ENCODE results near the gene KANK2.

The KANK2 gene

DNA sequence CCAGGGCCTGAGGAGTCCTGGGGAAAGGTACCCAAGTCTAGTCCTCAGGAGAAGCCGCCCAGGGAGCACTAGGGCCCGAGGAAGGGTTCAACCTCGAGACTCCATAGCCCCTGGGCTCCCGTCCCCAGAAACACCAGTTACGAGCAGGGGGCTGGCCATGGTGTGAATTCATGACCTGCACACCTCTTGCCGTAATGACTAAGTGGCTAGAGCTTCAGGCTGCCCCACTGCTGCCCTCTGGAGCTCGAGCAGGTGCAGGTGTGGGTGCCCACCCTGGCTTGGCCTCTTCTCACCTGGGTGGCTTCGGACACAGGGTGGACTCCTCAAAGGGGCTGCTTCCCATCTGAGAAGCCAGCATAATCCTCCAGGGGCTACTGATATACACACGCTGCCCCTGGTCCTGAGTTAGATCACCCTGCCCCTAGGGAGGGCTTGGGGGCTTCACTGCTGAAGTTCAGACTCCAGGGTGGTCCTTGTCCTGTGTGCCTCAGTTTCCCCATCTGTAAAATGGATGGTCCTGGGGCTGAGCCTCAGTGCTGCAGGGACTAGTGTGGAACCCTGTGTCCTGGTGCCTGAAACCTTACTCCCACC, 55.3 kb downstream of the KANK2 start:
- TF ChIP-seq NFIC (IDR thresholded peaks at IDR 0.05) (no peak), CEBPB (IDR thresholded peaks at IDR 0.05) (no peak), FOXM1 (IDR thresholded peaks at IDR 0.05; ENCODE audit: borderline replicate concordance, low read depth) (no peak), TAF1 (IDR thresholded peaks at IDR 0.05; ENCODE audit: low read depth) (no peak), EGR1 (IDR thresholded peaks at IDR 0.05) (no peak), YY1 (IDR thresholded peaks at IDR 0.05; ENCODE audit: low read depth) (no peak), RAD21 (IDR thresholded peaks at IDR 0.05; ENCODE audit: low read depth) (no peak), CREB1 (IDR thresholded peaks at IDR 0.05; ENCODE audit: low read depth) (no peak), ZBTB7A (IDR thresholded peaks at IDR 0.05; ENCODE audit: low read depth) (no peak), EP300 (IDR thresholded peaks at IDR 0.05; ENCODE audit: borderline replicate concordance) (no peak), TEAD4 (IDR thresholded peaks at IDR 0.05) (no peak), TCF12 (IDR thresholded peaks at IDR 0.05; ENCODE audit: low read depth) (no peak), REST (IDR thresholded peaks at IDR 0.05; ENCODE audit: low read depth) (no peak)
- TF ChIP-seq, protein P1, sequence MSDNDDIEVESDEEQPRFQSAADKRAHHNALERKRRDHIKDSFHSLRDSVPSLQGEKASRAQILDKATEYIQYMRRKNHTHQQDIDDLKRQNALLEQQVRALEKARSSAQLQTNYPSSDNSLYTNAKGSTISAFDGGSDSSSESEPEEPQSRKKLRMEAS (IDR thresholded peaks at IDR 0.05) = no peak
- TF ChIP-seq, protein P2, sequence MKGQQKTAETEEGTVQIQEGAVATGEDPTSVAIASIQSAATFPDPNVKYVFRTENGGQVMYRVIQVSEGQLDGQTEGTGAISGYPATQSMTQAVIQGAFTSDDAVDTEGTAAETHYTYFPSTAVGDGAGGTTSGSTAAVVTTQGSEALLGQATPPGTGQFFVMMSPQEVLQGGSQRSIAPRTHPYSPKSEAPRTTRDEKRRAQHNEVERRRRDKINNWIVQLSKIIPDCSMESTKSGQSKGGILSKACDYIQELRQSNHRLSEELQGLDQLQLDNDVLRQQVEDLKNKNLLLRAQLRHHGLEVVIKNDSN (IDR thresholded peaks at IDR 0.05) = no peak

DNA sequence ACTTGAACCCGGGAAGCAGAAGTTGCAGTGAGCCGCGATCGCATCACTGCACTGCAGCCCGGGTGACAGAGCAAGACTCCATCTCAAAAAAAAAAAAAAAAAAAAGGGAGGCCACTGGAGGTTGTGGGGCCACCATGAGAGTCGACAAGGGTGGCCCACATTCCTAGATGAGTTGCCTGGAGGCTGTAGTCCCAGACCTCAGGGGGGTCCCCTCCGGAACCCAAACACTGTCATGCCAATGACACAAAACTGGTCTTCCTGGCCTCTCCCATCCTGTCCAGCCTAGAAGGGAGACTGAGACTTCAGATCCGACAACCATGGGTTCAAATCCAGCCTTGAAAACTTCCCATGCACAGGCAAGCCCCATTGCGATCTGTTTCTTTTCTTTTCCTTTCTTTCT, 56.4 kb downstream of the KANK2 start:
- TF ChIP-seq TAF1 (IDR thresholded peaks at IDR 0.05; ENCODE audit: low read depth) = no peak
- no peak for TF ChIP-seq CEBPB (IDR thresholded peaks at IDR 0.05)
- TF ChIP-seq TCF12 (IDR thresholded peaks at IDR 0.05; ENCODE audit: low read depth) = no peak
- TF ChIP-seq YY1 (IDR thresholded peaks at IDR 0.05; ENCODE audit: low read depth) = no peak
- TF ChIP-seq TEAD4 (IDR thresholded peaks at IDR 0.05) = no peak
- TF ChIP-seq, protein P1 (IDR thresholded peaks at IDR 0.05) = no peak
- no peak for TF ChIP-seq CREB1 (IDR thresholded peaks at IDR 0.05; ENCODE audit: low read depth)
- TF ChIP-seq EGR1 (IDR thresholded peaks at IDR 0.05) = no peak
- TF ChIP-seq ZBTB7A (IDR thresholded peaks at IDR 0.05; ENCODE audit: low read depth) = no peak
- TF ChIP-seq FOXM1 (IDR thresholded peaks at IDR 0.05; ENCODE audit: borderline replicate concordance, low read depth) = no peak
- TF ChIP-seq RAD21 (IDR thresholded peaks at IDR 0.05; ENCODE audit: low read depth) = no peak
- TF ChIP-seq REST (IDR thresholded peaks at IDR 0.05; ENCODE audit: low read depth) = no peak
- TF ChIP-seq EP300 (IDR thresholded peaks at IDR 0.05; ENCODE audit: borderline replicate concordance) = no peak
- TF ChIP-seq, protein P2 (IDR thresholded peaks at IDR 0.05) = no peak
- TF ChIP-seq NFIC (IDR thresholded peaks at IDR 0.05) = no peak

DNA sequence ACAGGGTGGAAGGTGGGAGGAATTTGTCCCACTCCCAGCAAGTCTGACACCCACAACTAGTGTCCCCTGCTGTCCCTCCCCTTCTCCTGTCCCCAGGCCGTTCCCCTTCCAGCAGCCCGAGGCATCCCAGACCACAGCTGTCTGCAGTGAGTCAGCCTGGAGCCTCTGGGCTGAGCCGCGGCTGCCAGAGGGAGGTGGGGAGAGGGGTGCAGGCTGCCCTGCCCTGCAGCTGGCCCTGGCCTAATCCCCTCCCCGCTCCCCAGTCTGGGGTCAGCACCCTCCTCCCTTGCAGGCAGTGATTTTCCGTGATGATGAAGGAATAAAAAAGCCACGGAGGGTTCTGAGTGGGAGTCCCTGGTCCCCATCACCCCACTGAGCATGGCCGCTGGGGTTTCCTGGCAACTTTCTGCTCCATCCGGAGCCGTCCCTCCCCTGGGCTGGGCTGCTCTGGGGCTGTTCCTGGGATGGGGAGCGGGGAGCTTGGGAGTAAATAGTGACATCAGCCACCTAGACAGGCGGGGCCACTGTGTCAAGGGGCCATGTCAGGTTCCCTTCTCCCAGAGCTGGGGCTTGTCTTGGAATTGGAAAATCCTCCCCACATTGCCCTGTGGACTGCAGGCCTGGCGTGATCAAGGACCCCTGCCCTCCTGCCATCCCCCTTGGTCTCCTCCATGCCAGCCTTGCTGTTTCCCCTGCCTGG, 58.6 kb downstream of the KANK2 start:
- TF ChIP-seq TCF12 (IDR thresholded peaks at IDR 0.05; ENCODE audit: low read depth) = peak; percentile 66
- peak; percentile 24; the same call in 1 of the 2 replicates for TF ChIP-seq TEAD4 (IDR thresholded peaks at IDR 0.05)
- TF ChIP-seq FOXM1 (IDR thresholded peaks at IDR 0.05; ENCODE audit: borderline replicate concordance, low read depth) = 0 out of 2 replicates have a peak, but pooled peaks have one; percentile 4
- TF ChIP-seq RAD21 (IDR thresholded peaks at IDR 0.05; ENCODE audit: low read depth) = no peak; the same call in 1 of the 2 replicates
- TF ChIP-seq, protein P2 (IDR thresholded peaks at IDR 0.05) = no peak
- no peak for TF ChIP-seq REST (IDR thresholded peaks at IDR 0.05; ENCODE audit: low read depth)
- TF ChIP-seq EP300 (IDR thresholded peaks at IDR 0.05; ENCODE audit: borderline replicate concordance) = peak; percentile 5; the same call in 1 of the 2 replicates
- peak; percentile 25; the same call in 1 of the 2 replicates for TF ChIP-seq NFIC (IDR thresholded peaks at IDR 0.05)
- no peak for TF ChIP-seq CEBPB (IDR thresholded peaks at IDR 0.05)
- no peak for TF ChIP-seq CREB1 (IDR thresholded peaks at IDR 0.05; ENCODE audit: low read depth)
- TF ChIP-seq ZBTB7A (IDR thresholded peaks at IDR 0.05; ENCODE audit: low read depth) = peak; percentile 45; the same call in 1 of the 2 replicates
- TF ChIP-seq, protein P1 (IDR thresholded peaks at IDR 0.05) = no peak
- TF ChIP-seq EGR1 (IDR thresholded peaks at IDR 0.05) = no peak
- no peak for TF ChIP-seq TAF1 (IDR thresholded peaks at IDR 0.05; ENCODE audit: low read depth)
- TF ChIP-seq YY1 (IDR thresholded peaks at IDR 0.05; ENCODE audit: low read depth) = no peak; the same call in 1 of the 2 replicates

All from Ishikawa (cell line).